Aorta (tissue), 5 donors: ENCODE results near the gene PRDM12. TPM values are rescaled to one million over a fixed set of nuclear protein-coding genes. Genes with fewer than 3 reads are reported as not detected.

ENCODE experiments used
- ATAC-seq: fragments of 200-7000 bp; cut with Tn5 transposase; one replicate; pipeline ENCODE4 v1.9.1; 2022; ENCODE audit warnings: moderate library complexity; ENCODE audit not compliant: low FRiP score
- DNase-seq, 2 donors: peaks; one replicate each; pipeline ENCODE4 v3.0.0-alpha.2; 2020
- H3K27ac ChIP-seq, 2 donors: one replicate each; pipeline ENCODE4 v1.5.1; 2013; ENCODE audit warnings: low read length in 2 of 2, mild to moderate bottlenecking in 2 of 2, moderate library complexity in 2 of 2, control low read depth in 1 of 2, inconsistent platforms in 1 of 2, low read depth in 1 of 2
- H3K27me3 ChIP-seq, 2 donors: one replicate each; pipeline ENCODE4 v1.6.1; 2013; ENCODE audit warnings: control low read depth in 1 of 2, low read length in 1 of 2, mild to moderate bottlenecking in 1 of 2, moderate library complexity in 1 of 2; ENCODE audit not compliant: insufficient read depth in 2 of 2, control insufficient read depth in 1 of 2
- H3K36me3 ChIP-seq, 2 donors: one replicate each; pipeline ENCODE4 v1.6.1; 2013; ENCODE audit warnings: control low read depth in 1 of 2, low read length in 1 of 2, mild to moderate bottlenecking in 1 of 2; ENCODE audit not compliant: insufficient read depth in 2 of 2, control insufficient read depth in 1 of 2
- H3K4me1 ChIP-seq, 2 donors: one replicate each; pipeline ENCODE4 v1.6.1; 2013; ENCODE audit warnings: low read length in 2 of 2, control low read depth in 1 of 2, mild to moderate bottlenecking in 1 of 2, moderate library complexity in 1 of 2; ENCODE audit not compliant: insufficient read depth in 2 of 2, control insufficient read depth in 1 of 2
- H3K4me3 ChIP-seq, 2 donors: one replicate each; pipeline ENCODE4 v1.5.1; 2013; ENCODE audit warnings: low read length in 2 of 2, control low read depth in 1 of 2, mild to moderate bottlenecking in 1 of 2
- H3K9me3 ChIP-seq: one replicate; pipeline ENCODE4 v1.6.1; 2013; ENCODE audit warnings: mild to moderate bottlenecking, low read length; ENCODE audit not compliant: control insufficient read depth
- WGBS, 2 donors: extraction: QIAGEN DNeasy Blood & Tissue Kit; methylation state at CpG; one replicate each; pipeline ENCODE4 v1.1.7; 2013; 5-methylcytosine and 5-hydroxymethylcytosine counted together
- intact Hi-C, 2 donors: fragments of 100-400 bp; cut with DNase I; formaldehyde crosslinking; loops; one replicate each; pipeline versions ENCODE4 v1.14.2 to v1.15.0; 2022
- polyA plus RNA-seq, 2 donors: library from polyadenylated mRNA; stranded (reverse); fragments of 200-250 nt; gene quantifications; one replicate each; pipeline ENCODE4 v1.2.3, GENCODE V29; 2013
- total RNA-seq, 2 donors: library from RNA; stranded (reverse); fragmentation: NEBNext Ultra II Directional; extraction: Animal tissue kit (Norgen Biotek cat#: 25700); gene quantifications; one replicate each; pipeline ENCODE4 v1.2.1, GENCODE V29; 2021
- donor health status: healthy with polysubstance abuse.
- donor health status: Bipolar disorder and iron deficiency.
- donor health status: DM: no; HTN: no; CAD: no.
- donor health status: DM: no; HTN: no; CAD: no.
- donor health status: DM: yes; HTN: yes; CAD: no.

PRDM12 gene
- total and polyA plus RNA-seq, 4 donors = not detected

- peak; percentile 94 for ATAC-seq
These were observed 36.9 kb downstream of the PRDM12 start for GRCh38 chr9:130701059-130702022.

GRCh38 chr9:130703501-130703900 is 39.1 kb downstream of the PRDM12 start:
- H3K36me3 ChIP-seq = peaks cover 4 to 9% of the 10 kb centered on the region in 2 donors
- intact Hi-C loops = loop anchor here (5.0 to 10.0 kb wide), 2 partner anchors 239 to 341 kb away; no protein-coding TSS in a partner anchor

More at GRCh38 chr9:130701059-130702022, 36.9 kb downstream of the PRDM12 start:
- Histone ChIP-seq H3K27ac (peak overlapping the region in 1 of 2 donors; percentile 11), H3K9me3 (no peaks in the 10 kb centered on the region), H3K4me1 (no peaks in the 10 kb centered on the region), H3K4me3 (no peak overlapping the region), H3K27me3 (no peaks in the 10 kb centered on the region), H3K36me3 (peaks cover 4 to 12% of the 10 kb centered on the region in 2 donors)
- intact Hi-C loops = loop anchor here (5.0 to 10.0 kb wide), 2 partner anchors 241 to 343 kb away; no protein-coding TSS in a partner anchor
- WGBS, 2 donors = 20 to 26% methylated on average over 13 of the region's 13 CpGs
- DNase-seq = peak; percentile 87 to 92

GRCh38 chr9:130707225-130707976 is 43.0 kb downstream of the PRDM12 start:
- H3K4me3 ChIP-seq = no peak overlapping the region
- DNase-seq (peak; percentile 71 to 83), ATAC-seq (no peak)
- no peak overlapping the region for H3K27ac ChIP-seq
- WGBS, 2 donors = 46% methylated on average over 9 of the region's 9 CpGs
- H3K4me1 ChIP-seq = no peaks in the 10 kb centered on the region
- no peaks in the 10 kb centered on the region for H3K27me3 ChIP-seq
- intact Hi-C loops = loop anchor here (2.0 to 10.0 kb wide), 5 partner anchors 155 to 340 kb away; no protein-coding TSS in a partner anchor
- H3K9me3 ChIP-seq = no peaks in the 10 kb centered on the region
- H3K36me3 ChIP-seq = peaks cover 4 to 5% of the 10 kb centered on the region in 2 donors

More at GRCh38 chr9:130703501-130703900, 39.1 kb downstream of the PRDM12 start:
- no peaks in the 10 kb centered on the region for H3K9me3 ChIP-seq
- H3K27me3 ChIP-seq = no peaks in the 10 kb centered on the region
- H3K4me1 ChIP-seq = no peaks in the 10 kb centered on the region
- DNase-seq (no peak), ATAC-seq (no peak)
- no peak overlapping the region for H3K27ac ChIP-seq
- no peak overlapping the region for H3K4me3 ChIP-seq
- 76 to 78% methylated on average over 7 of the region's 7 CpGs for WGBS, 2 donors

- no peak for ATAC-seq
- 89 to 91% methylated on average over 8 of the region's 8 CpGs for WGBS, 2 donors
- intact Hi-C loops = loop anchor here in 1 of 2 donors (5.0 kb wide), 2 partner anchors 71 to 151 kb away; no protein-coding TSS in a partner anchor
These were observed 46.5 kb downstream of the PRDM12 start for GRCh38 chr9:130710822-130711352.

GRCh38 chr9:130711469-130711868 is 47.1 kb downstream of the PRDM12 start:
- 92 to 95% methylated on average over 8 of the region's 8 CpGs for WGBS, 2 donors
- intact Hi-C loops = loop anchor here in 1 of 2 donors (5.0 kb wide), 2 partner anchors 71 to 151 kb away; no protein-coding TSS in a partner anchor
- Histone ChIP-seq H3K27ac (no peak overlapping the region), H3K4me3 (no peak overlapping the region), H3K36me3 (no peaks in the 10 kb centered on the region), H3K4me1 (peaks cover 0 to 3% of the 10 kb centered on the region in 2 donors), H3K27me3 (no peaks in the 10 kb centered on the region), H3K9me3 (no peaks in the 10 kb centered on the region)
- DNase-seq (no peak), ATAC-seq (no peak)

More at GRCh38 chr9:130710822-130711352, 46.5 kb downstream of the PRDM12 start:
- Histone ChIP-seq H3K9me3 (no peaks in the 10 kb centered on the region), H3K4me1 (peaks cover 0 to 3% of the 10 kb centered on the region in 2 donors), H3K27me3 (no peaks in the 10 kb centered on the region), H3K27ac (no peak overlapping the region), H3K36me3 (no peaks in the 10 kb centered on the region), H3K4me3 (no peak overlapping the region)
- DNase-seq = no peak

- Histone ChIP-seq H3K27me3 (no peaks in the 10 kb centered on the region), H3K4me3 (peak overlapping the region; percentile 36 to 83), H3K9me3 (no peaks in the 10 kb centered on the region), H3K4me1 (peaks cover 0 to 3% of the 10 kb centered on the region in 2 donors), H3K36me3 (no peaks in the 10 kb centered on the region), H3K27ac (peak overlapping the region in 1 of 2 donors; percentile 78)
- 0% methylated on average over 62 to 68 of the region's 68 CpGs for WGBS, 2 donors
- ATAC-seq = peak; percentile 98
- intact Hi-C loops = loop anchor here in 1 of 2 donors (5.0 kb wide), 2 partner anchors 70 to 150 kb away; no protein-coding TSS in a partner anchor
- peak; percentile 99 for DNase-seq
These were observed 48.3 kb downstream of the PRDM12 start for GRCh38 chr9:130712564-130713285.

GRCh38 chr9:130713286-130713960 is 49.0 kb downstream of the PRDM12 start:
- 0 to 1% methylated on average over 25 to 37 of the region's 37 CpGs for WGBS, 2 donors
- intact Hi-C loops = loop anchor here in 1 of 2 donors (5.0 kb wide), 2 partner anchors 69 to 149 kb away; no protein-coding TSS in a partner anchor

More at GRCh38 chr9:130713286-130713960, 49.0 kb downstream of the PRDM12 start:
- peak overlapping the region in 1 of 2 donors; percentile 64 for H3K27ac ChIP-seq
- peaks cover 0 to 3% of the 10 kb centered on the region in 2 donors for H3K4me1 ChIP-seq
- H3K4me3 ChIP-seq = peak overlapping the region; percentile 36 to 83
- H3K9me3 ChIP-seq = no peaks in the 10 kb centered on the region
- no peaks in the 10 kb centered on the region for H3K36me3 ChIP-seq
- H3K27me3 ChIP-seq = no peaks in the 10 kb centered on the region
- peak; percentile 9 for ATAC-seq
- peak in 1 of 2 donors; percentile 66 for DNase-seq
